Cardiac septum (tissue), 1 donor: ENCODE measurements around the gene HABP4. TPM values are rescaled to one million over a fixed set of nuclear protein-coding genes. Genes with fewer than 3 reads are reported as not detected.
A peak's percentile ranks its signal among the peaks of the same experiment; 100 is the strongest.

Source experiments
- DNase-seq: peaks from one replicate; pipeline ENCODE4 v3.0.0-alpha.2; 2020; ENCODE audit warnings: low spot score
- intact Hi-C: fragments of 100-400 bp; cut with DNase I; formaldehyde crosslinking; loops from one replicate; pipeline ENCODE4 v1.14.0; 2022
- total RNA-seq: library from RNA; stranded (reverse); fragmentation: NEBNext Ultra II Directional; extraction: Animal tissue kit (Norgen Biotek cat#: 25700); gene quantifications from one replicate; pipeline ENCODE4 v1.2.1, GENCODE V29; 2021
- donor health status: DM: no; HTN: no; CAD: no.

Gene HABP4
- total RNA-seq, 1 donor from 2014 or later, result 29.7 TPM

GRCh38 chr9:96460882-96461281, 10.9 kb downstream of the HABP4 start:
- intact Hi-C loops, result no loop called here
- DNase-seq, result no peak

GRCh38 chr9:96461336-96461735, 11.4 kb downstream of the HABP4 start:
- intact Hi-C loops, result no loop called here

DNA sequence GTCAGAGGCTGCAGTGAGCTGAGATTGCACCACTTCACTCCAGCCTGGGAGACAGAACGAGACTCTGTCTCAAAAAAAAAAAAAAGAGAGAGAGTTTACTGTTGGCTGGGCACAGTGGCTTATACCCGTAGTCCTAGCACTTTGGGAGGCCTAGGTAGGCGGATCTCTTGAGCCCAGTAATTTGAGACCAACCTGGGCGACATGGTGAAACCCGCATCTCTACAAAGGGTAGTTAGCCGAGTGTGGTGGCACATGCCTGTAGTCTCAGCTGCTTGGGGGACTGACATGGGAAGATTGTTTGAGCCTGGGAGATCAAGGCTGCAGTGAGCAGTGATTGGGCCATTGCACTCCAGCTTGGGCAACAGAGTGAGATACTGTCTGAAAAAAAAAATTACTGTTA, 12.6 kb downstream of the HABP4 start:
- intact Hi-C loops, result no loop called here
- no peak for DNase-seq

More at GRCh38 chr9:96461336-96461735, 11.4 kb downstream of the HABP4 start:
- no peak for DNase-seq

DNA sequence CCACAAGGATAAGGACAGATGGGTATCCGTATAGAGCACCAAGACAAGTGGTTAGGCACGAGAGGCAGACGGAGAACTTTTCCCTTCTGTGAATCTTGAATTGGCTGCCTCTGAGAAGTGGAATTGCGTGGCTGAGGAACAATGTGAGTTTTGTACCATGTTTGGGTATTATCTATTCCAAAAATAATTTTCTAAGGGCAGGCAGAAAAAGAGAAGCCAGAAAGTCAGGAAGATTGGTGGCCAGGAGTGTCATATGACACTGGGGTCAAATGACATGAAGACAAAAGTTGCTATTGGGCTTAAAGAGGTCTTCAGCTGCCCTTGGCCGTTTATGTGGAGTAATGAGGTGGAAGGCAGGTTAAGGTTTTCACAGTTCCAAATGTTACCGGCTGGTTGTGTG, 14.5 kb downstream of the HABP4 start:
- DNase-seq, result no peak
- intact Hi-C loops, result no loop called here

GRCh38 chr9:96467784-96468183, 17.8 kb downstream of the HABP4 start:
- intact Hi-C loops, result no loop called here

GRCh38 chr9:96476013-96476412, 26.0 kb downstream of the HABP4 start:
- intact Hi-C loops, result no loop called here

More at GRCh38 chr9:96467784-96468183, 17.8 kb downstream of the HABP4 start:
- no peak for DNase-seq

GRCh38 chr9:96476591-96476990, 26.6 kb downstream of the HABP4 start:
- intact Hi-C loops, result no loop called here
- DNase-seq, result no peak

More at GRCh38 chr9:96476013-96476412, 26.0 kb downstream of the HABP4 start:
- DNase-seq, result no peak

- intact Hi-C loops, result no loop called here
Observed at GRCh38 chr9:96478829-96479371, 28.9 kb downstream of the HABP4 start.

GRCh38 chr9:96480736-96481135, 30.8 kb downstream of the HABP4 start:
- DNase-seq, result no peak

More at GRCh38 chr9:96478829-96479371, 28.9 kb downstream of the HABP4 start:
- no peak for DNase-seq

GRCh38 chr9:96482476-96482875, 32.5 kb downstream of the HABP4 start:
- DNase-seq, result no peak
- intact Hi-C loops, result no loop called here

More at GRCh38 chr9:96480736-96481135, 30.8 kb downstream of the HABP4 start:
- intact Hi-C loops, result no loop called here

DNA sequence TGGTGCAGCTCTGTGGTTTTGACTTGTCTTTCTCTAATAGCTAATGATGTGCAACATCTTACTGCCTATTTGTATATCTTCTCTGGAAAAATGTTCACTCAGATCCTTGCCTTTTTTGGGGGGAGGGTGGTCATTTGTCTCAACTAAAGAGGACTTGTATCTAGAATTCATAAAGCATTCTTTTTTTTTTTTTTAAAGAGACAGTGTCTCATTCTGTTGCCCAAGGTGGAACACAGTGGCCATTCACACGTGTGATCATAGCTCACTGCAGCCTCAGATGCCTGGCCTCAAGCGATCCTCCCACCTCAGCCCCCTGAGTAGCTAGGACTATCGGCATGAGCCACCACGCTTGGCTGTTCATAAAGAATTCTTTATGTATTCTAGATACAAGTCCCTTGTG, 33.2 kb downstream of the HABP4 start:
- intact Hi-C loops, result no loop called here

DNA sequence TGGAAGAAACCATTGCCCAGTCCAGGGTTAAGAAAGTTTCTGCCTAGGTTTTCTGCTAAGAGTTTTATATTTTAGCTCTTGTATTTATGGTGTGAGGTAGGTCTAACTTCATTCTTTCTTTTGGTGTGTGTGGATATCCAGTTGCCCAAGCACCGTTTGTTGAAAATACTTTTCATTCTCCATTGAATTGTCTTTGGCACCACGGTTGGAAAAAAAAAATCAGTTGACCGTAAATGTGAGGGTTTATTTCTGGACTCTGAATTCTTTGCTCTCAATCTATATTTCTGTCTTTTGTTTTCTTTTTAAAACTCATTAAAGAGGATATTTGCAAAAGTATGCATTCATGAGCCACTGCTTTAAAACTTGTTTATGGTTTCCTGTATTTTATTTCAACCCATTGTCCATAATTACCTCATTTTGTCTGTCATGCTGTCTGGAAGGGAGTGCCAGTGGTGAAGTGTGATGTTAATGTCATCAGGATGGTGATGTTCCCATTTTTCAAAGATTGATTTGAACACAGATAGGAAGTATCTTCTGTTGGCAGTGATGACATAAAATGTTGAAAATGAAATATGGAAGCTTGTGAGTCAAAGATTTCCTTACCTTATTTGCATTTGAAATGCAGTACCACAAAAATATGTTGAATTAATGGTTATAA, 33.9 kb downstream of the HABP4 start:
- intact Hi-C loops, result no loop called here
- no peak for DNase-seq

More for the DNA sequence above, 33.2 kb downstream of the HABP4 start:
- no peak for DNase-seq

GRCh38 chr9:96484521-96484931, 34.6 kb downstream of the HABP4 start:
- intact Hi-C loops, result no loop called here
- DNase-seq, result no peak

- intact Hi-C loops, result loop anchor here (5.0 kb wide), 2 partner anchors 72 to 132 kb away; partner anchors contain the start of gene CDC14B
- DNase-seq, result no peak
Observed at GRCh38 chr9:96485280-96485679, 35.3 kb downstream of the HABP4 start.

DNA sequence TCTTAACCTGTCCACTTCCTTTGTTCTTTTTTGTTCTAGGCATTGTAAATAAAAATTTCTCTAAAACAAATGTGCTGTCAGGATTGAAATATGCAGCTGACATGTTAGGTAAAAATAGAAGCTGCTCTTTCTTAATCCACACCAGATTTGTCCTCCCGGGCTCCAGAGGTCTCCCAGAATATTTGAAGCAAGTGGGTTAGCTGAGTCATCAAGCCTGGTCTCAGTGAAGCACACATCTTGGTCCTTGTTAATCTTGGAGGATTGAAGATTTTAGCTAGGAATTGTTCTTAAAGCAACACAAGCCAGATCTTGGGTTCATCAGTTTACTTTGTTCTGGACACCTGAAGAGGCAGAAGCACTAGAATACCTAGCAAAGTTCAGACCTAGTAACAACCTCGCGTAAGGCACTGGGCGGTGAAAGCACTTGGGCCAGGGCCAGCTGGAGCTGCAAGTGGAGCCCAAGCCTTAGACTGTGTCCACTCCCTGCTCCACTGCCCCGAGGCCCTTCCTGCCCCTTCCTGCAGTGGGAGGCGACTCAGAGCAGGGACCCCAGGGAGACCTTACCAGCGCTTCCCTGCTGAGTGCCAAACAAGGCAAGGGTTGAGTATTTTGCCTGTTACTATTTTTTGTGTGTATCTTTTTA, 36.5 kb downstream of the HABP4 start:
- intact Hi-C loops, result loop anchor here (5.0 kb wide), 2 partner anchors 71 to 131 kb away; partner anchors contain the start of gene CDC14B
- DNase-seq, result peak; percentile 86

DNA sequence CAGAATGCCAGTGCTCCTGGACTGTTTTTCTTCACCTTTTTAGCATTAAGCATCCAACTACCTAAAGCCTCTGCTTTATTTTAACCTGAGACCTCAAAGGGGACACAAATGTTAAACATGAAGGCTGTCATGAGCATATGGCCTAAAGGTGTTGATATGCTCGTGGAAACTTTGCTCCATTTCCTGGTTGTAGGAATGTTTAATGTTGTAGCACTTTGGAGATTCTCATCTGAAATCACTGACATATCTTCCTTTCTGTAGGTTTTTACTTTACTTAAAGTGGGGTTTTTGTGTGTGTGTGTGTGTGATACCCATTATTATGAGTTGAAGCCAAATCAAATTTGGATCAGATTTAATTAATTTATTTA, 37.0 kb downstream of the HABP4 start:
- intact Hi-C loops, result loop anchor here (5.0 kb wide), 2 partner anchors 70 to 130 kb away; partner anchors contain the start of gene CDC14B

DNA sequence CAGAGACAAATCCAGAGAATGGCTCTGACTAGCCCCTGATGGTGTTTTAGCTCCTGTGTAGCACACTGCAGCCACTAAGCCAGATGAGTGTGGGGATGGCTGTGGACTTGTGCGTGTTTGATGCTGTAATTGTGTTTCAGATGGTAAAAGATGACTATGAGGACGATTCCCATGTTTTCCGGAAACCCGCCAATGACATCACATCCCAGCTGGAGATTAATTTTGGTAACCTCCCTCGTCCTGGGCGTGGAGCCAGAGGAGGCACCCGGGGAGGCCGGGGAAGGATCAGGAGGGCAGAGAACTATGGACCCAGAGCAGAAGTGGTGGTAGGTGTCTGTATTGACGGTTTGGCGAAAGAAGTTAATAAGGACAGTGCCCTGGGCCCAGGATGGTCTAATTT, 38.0 kb downstream of the HABP4 start:
- intact Hi-C loops, result loop anchor here (5.0 kb wide), 2 partner anchors 69 to 129 kb away; partner anchors contain the start of gene CDC14B
- DNase-seq, result no peak

More for the DNA sequence above, 37.0 kb downstream of the HABP4 start:
- no peak for DNase-seq

GRCh38 chr9:96489482-96489979, 39.6 kb downstream of the HABP4 start:
- no peak for DNase-seq
- intact Hi-C loops, result loop anchor here (5.0 kb wide), 2 partner anchors 68 to 128 kb away; partner anchors contain the start of gene CDC14B

DNA sequence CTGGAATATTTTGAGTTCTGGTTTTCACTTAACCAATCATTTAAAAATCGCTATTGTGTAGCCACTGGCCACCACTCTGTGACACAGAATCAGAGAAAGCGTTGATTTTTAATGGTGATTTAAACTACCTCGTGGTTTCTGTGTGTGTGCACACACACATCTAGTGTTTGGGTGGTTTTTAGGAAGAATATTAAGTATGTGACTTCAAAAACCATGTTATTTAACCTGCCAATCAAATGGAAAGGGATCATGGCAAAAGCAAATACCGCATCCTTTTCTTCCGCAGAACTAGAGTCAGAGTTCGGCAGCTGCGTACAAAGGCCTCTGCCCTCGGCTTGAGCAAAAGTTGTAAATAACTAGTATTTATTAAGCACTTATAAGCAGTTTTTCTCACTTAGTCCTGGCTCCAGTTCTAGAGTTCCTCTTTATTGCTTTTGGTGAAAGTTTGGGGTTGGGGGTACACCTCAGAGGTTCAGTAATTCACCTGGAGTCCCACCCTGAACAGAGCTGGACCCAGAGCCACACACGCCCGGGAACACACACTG, 40.6 kb downstream of the HABP4 start:
- intact Hi-C loops, result no loop called here
- no peak for DNase-seq
